NCI-H524 treated with DMSO at 0.1 percent for 48 hours (cell line): ENCODE data around the gene SLC49A3.

ENCODE experiments used
- DNase-seq: peaks from one replicate; lab custom pipeline; 2025; lab: John Stamatoyannopoulos, UW

SLC49A3 gene

GRCh38 chr4:633406-633805 is 55.5 kb downstream of the SLC49A3 start:
- no peak for DNase-seq

GRCh38 chr4:632926-633325 is 56.0 kb downstream of the SLC49A3 start:
- no peak for DNase-seq

GRCh38 chr4:632196-632790 is 56.7 kb downstream of the SLC49A3 start:
- DNase-seq: no peak
